Right lobe of liver (tissue), 4 donors: ENCODE data around the gene ADH1B.

ENCODE experiments used
- POLR2A ChIP-seq: fragments of 450-650 bp; IDR thresholded peaks from one replicate; pipeline ENCODE4 v1.6.1; 2017; ENCODE audit warnings: antibody characterized with exemption, mild to moderate bottlenecking
- TF ChIP-seq, protein P1 (sequence below), 4 donors: fragments of 200-600 bp in 3 of 4; fragments of 450-650 bp in 1 of 4; IDR thresholded peaks; one replicate each; pipeline versions ENCODE4 v1.5.1 to v1.8.0; 2016 to 2022; ENCODE audit warnings: antibody characterized with exemption in 4 of 4, mild to moderate bottlenecking in 2 of 4
- donor health status: DM: no; HTN: no; CAD: no.
- donor health status: DM: no; HTN: no; CAD: no.
- donor health status: DM: no; HTN: yes; CAD: no.

DNA sequence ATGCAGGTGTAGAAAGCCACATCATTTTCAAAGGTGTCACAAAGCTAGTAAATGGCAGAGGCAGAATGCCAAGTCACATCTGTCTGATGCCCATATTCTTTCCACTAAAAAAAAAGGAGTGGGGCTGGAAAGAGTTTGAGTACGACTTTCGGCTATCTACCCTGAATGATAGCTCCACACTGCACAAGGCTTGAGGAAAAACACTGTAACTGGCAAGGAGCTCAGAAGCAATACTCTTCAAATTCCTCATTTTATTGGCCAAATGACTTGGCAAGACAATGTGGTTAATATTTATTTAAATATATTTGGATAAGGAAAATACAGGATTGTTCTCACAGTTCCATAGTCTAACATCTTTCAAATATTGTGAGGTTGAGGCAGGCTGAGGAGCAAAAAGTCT is 36.7 kb upstream of the ADH1B start:
- TF ChIP-seq, protein P1, sequence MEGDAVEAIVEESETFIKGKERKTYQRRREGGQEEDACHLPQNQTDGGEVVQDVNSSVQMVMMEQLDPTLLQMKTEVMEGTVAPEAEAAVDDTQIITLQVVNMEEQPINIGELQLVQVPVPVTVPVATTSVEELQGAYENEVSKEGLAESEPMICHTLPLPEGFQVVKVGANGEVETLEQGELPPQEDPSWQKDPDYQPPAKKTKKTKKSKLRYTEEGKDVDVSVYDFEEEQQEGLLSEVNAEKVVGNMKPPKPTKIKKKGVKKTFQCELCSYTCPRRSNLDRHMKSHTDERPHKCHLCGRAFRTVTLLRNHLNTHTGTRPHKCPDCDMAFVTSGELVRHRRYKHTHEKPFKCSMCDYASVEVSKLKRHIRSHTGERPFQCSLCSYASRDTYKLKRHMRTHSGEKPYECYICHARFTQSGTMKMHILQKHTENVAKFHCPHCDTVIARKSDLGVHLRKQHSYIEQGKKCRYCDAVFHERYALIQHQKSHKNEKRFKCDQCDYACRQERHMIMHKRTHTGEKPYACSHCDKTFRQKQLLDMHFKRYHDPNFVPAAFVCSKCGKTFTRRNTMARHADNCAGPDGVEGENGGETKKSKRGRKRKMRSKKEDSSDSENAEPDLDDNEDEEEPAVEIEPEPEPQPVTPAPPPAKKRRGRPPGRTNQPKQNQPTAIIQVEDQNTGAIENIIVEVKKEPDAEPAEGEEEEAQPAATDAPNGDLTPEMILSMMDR (IDR thresholded peaks at IDR 0.05): no peak
- TF ChIP-seq POLR2A: no peak
